Calu3 (cell line): ENCODE measurements around the gene WFS1. TPM values are rescaled to one million over a fixed set of nuclear protein-coding genes. Genes with fewer than 3 reads are reported as not detected.

Source experiments
- BruUV-seq: library from RNA; stranded (reverse); fragments of 400-500 nt; replicated peaks from 2 replicates; lab custom pipeline; 2021; lab: Mats Ljungman, UMichigan
- CTCF ChIA-PET: fragments of 300-600 bp; sonication (Branson Sonifier 250); formaldehyde crosslinking; loops from one replicate; lab custom pipeline; 2022; ENCODE audit warnings: antibody characterized with exemption; lab: Charles Lee
- DNase-seq: peaks from one replicate; pipeline ENCODE4 v3.0.0; 2022
- H3K27ac Mint-ChIP-seq: one replicate; pipeline ENCODE4 v1.8.0; 2022; ENCODE audit warnings: mixed read lengths; ENCODE audit not compliant: unreplicated experiment
- H3K27me3 Mint-ChIP-seq: one replicate; pipeline ENCODE4 v1.8.0; 2022; ENCODE audit warnings: mixed read lengths; ENCODE audit not compliant: unreplicated experiment
- H3K36me3 Mint-ChIP-seq: one replicate; pipeline ENCODE4 v1.8.0; 2022; ENCODE audit warnings: mild to moderate bottlenecking, moderate library complexity, mixed read lengths; ENCODE audit not compliant: insufficient read depth, unreplicated experiment
- H3K4me1 Mint-ChIP-seq: one replicate; pipeline ENCODE4 v1.8.0; 2022; ENCODE audit warnings: mild to moderate bottlenecking, low read depth, mixed read lengths; ENCODE audit not compliant: unreplicated experiment
- H3K4me3 Mint-ChIP-seq: one replicate; pipeline ENCODE4 v1.8.0; 2022; ENCODE audit warnings: mild to moderate bottlenecking, low read depth, moderate library complexity, mixed read lengths; ENCODE audit not compliant: unreplicated experiment
- H3K9me3 Mint-ChIP-seq: one replicate; pipeline ENCODE4 v1.8.0; 2022; ENCODE audit warnings: low read depth, mixed read lengths; ENCODE audit not compliant: unreplicated experiment
- intact Hi-C: fragments of 100-400 bp; cut with micrococcal nuclease; formaldehyde crosslinking; loops from one replicate; pipeline ENCODE4 v1.10.0; 2022; ENCODE audit not compliant: unreplicated experiment
- total RNA-seq: library from RNA; stranded (reverse); gene quantifications from 2 replicates; pipeline ENCODE4 v1.2.3, GENCODE V29; 2022
- TF ChIP-seq, protein P1 (sequence below): fragments of 200-600 bp; IDR thresholded peaks from one replicate; pipeline ENCODE4 v1.8.0; 2022; ENCODE audit warnings: antibody characterized with exemption; ENCODE audit not compliant: unreplicated experiment

Gene WFS1
- total RNA-seq, 1 experiment from 2014 or later: 23.4 TPM

GRCh38 chr4:6300359-6300758, 30.7 kb downstream of the WFS1 start:
- Mint-ChIP-seq H3K4me3 (no peak overlapping the region), H3K9me3 (no peaks in the 10 kb centered on the region), H3K27me3 (no peaks in the 10 kb centered on the region), H3K27ac (no peak overlapping the region), H3K36me3 (no peaks in the 10 kb centered on the region), H3K4me1 (no peaks in the 10 kb centered on the region)
- no peak for DNase-seq
- intact Hi-C loops: no loop called here
- TF ChIP-seq, protein P1, sequence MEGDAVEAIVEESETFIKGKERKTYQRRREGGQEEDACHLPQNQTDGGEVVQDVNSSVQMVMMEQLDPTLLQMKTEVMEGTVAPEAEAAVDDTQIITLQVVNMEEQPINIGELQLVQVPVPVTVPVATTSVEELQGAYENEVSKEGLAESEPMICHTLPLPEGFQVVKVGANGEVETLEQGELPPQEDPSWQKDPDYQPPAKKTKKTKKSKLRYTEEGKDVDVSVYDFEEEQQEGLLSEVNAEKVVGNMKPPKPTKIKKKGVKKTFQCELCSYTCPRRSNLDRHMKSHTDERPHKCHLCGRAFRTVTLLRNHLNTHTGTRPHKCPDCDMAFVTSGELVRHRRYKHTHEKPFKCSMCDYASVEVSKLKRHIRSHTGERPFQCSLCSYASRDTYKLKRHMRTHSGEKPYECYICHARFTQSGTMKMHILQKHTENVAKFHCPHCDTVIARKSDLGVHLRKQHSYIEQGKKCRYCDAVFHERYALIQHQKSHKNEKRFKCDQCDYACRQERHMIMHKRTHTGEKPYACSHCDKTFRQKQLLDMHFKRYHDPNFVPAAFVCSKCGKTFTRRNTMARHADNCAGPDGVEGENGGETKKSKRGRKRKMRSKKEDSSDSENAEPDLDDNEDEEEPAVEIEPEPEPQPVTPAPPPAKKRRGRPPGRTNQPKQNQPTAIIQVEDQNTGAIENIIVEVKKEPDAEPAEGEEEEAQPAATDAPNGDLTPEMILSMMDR: no peak
- BruUV-seq: no TSS peak
- CTCF ChIA-PET: no interaction called here

DNA sequence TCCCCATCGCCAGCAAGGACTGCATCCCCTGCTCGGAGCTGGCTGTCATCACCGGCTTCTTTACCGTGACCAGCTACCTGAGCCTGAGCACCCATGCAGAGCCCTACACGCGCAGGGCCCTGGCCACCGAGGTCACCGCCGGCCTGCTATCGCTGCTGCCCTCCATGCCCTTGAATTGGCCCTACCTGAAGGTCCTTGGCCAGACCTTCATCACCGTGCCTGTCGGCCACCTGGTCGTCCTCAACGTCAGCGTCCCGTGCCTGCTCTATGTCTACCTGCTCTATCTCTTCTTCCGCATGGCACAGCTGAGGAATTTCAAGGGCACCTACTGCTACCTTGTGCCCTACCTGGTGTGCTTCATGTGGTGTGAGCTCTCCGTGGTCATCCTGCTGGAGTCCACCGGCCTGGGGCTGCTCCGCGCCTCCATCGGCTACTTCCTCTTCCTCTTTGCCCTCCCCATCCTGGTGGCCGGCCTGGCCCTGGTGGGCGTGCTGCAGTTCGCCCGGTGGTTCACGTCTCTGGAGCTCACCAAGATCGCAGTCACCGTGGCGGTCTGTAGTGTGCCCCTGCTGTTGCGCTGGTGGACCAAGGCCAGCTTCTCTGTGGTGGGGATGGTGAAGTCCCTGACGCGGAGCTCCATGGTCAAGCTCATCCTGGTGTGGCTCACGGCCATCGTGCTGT, 31.5 kb downstream of the WFS1 start:
- H3K9me3 Mint-ChIP-seq: no peaks in the 10 kb centered on the region
- no peaks in the 10 kb centered on the region for H3K36me3 Mint-ChIP-seq
- no peak overlapping the region for H3K4me3 Mint-ChIP-seq
- TF ChIP-seq, protein P1: no peak
- DNase-seq: no peak
- CTCF ChIA-PET: no interaction called here
- intact Hi-C loops: no loop called here
- H3K4me1 Mint-ChIP-seq: no peaks in the 10 kb centered on the region
- H3K27ac Mint-ChIP-seq: no peak overlapping the region
- BruUV-seq: no TSS peak
- H3K27me3 Mint-ChIP-seq: no peaks in the 10 kb centered on the region

- CTCF ChIA-PET: no interaction called here
- Mint-ChIP-seq H3K4me3 (no peak overlapping the region), H3K27ac (no peak overlapping the region), H3K4me1 (no peaks in the 10 kb centered on the region), H3K27me3 (no peaks in the 10 kb centered on the region), H3K36me3 (no peaks in the 10 kb centered on the region), H3K9me3 (no peaks in the 10 kb centered on the region)
- TF ChIP-seq, protein P1: no peak
- BruUV-seq: no TSS peak
- DNase-seq: no peak
- intact Hi-C loops: no loop called here
These were observed 32.2 kb downstream of the WFS1 start for GRCh38 chr4:6301732-6302442.

DNA sequence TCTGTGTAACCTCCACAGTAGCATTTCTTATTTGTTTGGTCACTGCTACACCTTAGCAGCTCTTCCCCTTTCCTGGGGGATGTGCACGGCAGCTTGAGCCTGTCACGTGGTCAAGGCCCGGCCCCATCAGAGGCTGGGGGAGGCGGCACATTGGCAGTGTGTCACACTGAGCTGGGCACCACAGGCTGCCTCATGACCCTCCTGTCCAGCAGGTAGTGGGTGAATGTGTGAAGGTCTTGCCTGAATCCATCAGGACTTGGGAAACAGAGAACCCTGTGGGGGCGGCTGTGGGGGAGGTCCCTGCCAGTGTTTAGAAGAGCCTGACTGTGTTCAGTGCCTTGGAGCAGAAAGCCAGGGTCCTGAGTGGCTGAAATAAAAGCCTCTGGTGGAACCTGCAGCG, 33.2 kb downstream of the WFS1 start:
- no peak overlapping the region for H3K4me3 Mint-ChIP-seq
- BruUV-seq: no TSS peak

More for the DNA sequence above, 33.2 kb downstream of the WFS1 start:
- CTCF ChIA-PET: no interaction called here
- Mint-ChIP-seq H3K4me1 (no peaks in the 10 kb centered on the region), H3K27ac (no peak overlapping the region), H3K27me3 (peaks cover under 1% of the 10 kb centered on the region), H3K36me3 (no peaks in the 10 kb centered on the region), H3K9me3 (no peaks in the 10 kb centered on the region)
- intact Hi-C loops: no loop called here
- TF ChIP-seq, protein P1: no peak
- no peak for DNase-seq
